ENCODE data around the gene NLK. TPM values are rescaled to one million over a fixed set of nuclear protein-coding genes. Genes with fewer than 3 reads are reported as not detected.

The NLK gene
- total and polyA plus RNA-seq, 2 of the 4 experiments (the other 2 are of a cell fraction) = 15.3 to 23.3 TPM

GRCh38 chr17:28226563-28227315 lies 184.3 kb downstream of the NLK start:
- in situ Hi-C loops (cut with MboI; ENCODE audit: low sequenced_read_pairs) = no loop called here
- H2BK20ac ChIP-seq (ENCODE audit: low read depth, low read length) = no peak overlapping the region
- no peak overlapping the region for H3K4ac ChIP-seq (ENCODE audit: low read depth, low read length)
- no peak overlapping the region for H2BK120ac ChIP-seq (ENCODE audit: low read depth, low read length)
- no peak overlapping the region for H3K4me3 ChIP-seq (ENCODE audit: insufficient read depth, low read depth, low read length)
- H2AK9ac ChIP-seq (replicated peaks; ENCODE audit: low read depth, low read length, poor library complexity) = peak overlapping the region; percentile 55
- H4K5ac ChIP-seq (ENCODE audit: low read depth, low read length) = no peak overlapping the region
- H3K23ac ChIP-seq (ENCODE audit: low read depth, low read length) = no peak overlapping the region
- H3K9me1 ChIP-seq (ENCODE audit: insufficient read depth, low read length) = peaks cover 4% of the 10 kb centered on the region; the same call in 1 of the 2 replicates
- H2AK5ac ChIP-seq (ENCODE audit: low read depth, low read length) = no peak overlapping the region
- H3K27ac ChIP-seq (ENCODE audit: insufficient read depth, low read length) = no peak overlapping the region
- H4K8ac ChIP-seq (ENCODE audit: low read depth in 2 of 2, low read length in 2 of 2) = no peak overlapping the region
- peaks cover 3% of the 10 kb centered on the region; the same call in 1 of the 2 replicates for H3K4me1 ChIP-seq (ENCODE audit: control insufficient read depth, insufficient read depth, low read length)
- H3K14ac ChIP-seq (replicated peaks; ENCODE audit: low read depth, low read length) = no peak overlapping the region
- no peaks in the 10 kb centered on the region for H3K79me1 ChIP-seq (ENCODE audit: low read depth in 1 of 2, low read length in 2 of 2)
- dilution Hi-C loops (cut with HindIII; ENCODE audit: low sequenced_read_pairs, unreplicated experiment) = no loop called here
- H3K4me2 ChIP-seq (ENCODE audit: low read depth, low read length) = no peak overlapping the region
- H3K27me3 ChIP-seq (ENCODE audit: control insufficient read depth, insufficient read depth, low read length) = peaks cover 38% of the 10 kb centered on the region
- TF ChIP-seq CHD1 (IDR thresholded peaks at IDR 0.05; ENCODE audit: low read depth, low read length) = no peak
- no peak for TF ChIP-seq CEBPB (IDR thresholded peaks at IDR 0.05; ENCODE audit: low read depth, low read length)
- no peak for TF ChIP-seq MAZ (IDR thresholded peaks at IDR 0.05; ENCODE audit: borderline replicate concordance, low read depth, low read length)
- no peak for TF ChIP-seq RAD21 (IDR thresholded peaks at IDR 0.05; ENCODE audit: low read length)
- no peak for TF ChIP-seq USF2 (IDR thresholded peaks at IDR 0.05; ENCODE audit: low read depth, low read length)
- no peak for TF ChIP-seq RCOR1 (IDR thresholded peaks at IDR 0.05; ENCODE audit: insufficient replicate concordance, low read length)
- TF ChIP-seq SMC3 (IDR thresholded peaks at IDR 0.05; ENCODE audit: low read depth, low read length) = no peak
- TF ChIP-seq MAFK (IDR thresholded peaks at IDR 0.05; ENCODE audit: low read depth, low read length) = no peak
- TF ChIP-seq CTCF (conservative IDR thresholded peaks at IDR 0.05; ENCODE audit: low read depth, low read length) = no peak
- no peak for TF ChIP-seq FOS (IDR thresholded peaks at IDR 0.05; ENCODE audit: low read depth, low read length)
- H2AFZ ChIP-seq (replicated peaks; ENCODE audit: low read length, poor library complexity) = peak overlapping the region; percentile 87
- WGBS, 2 experiments (ENCODE audit: extremely low coverage in 2 of 2, insufficient read length in 1 of 2) = 50% methylated on average over 12 of the region's 28 CpGs; no CpG with 5 or more reads in 1 of the 2 experiments
- ATAC-seq (ENCODE audit: low read depth) = no peak
- H3K56ac ChIP-seq (ENCODE audit: extremely low read depth, insufficient read depth, low read length) = no peak overlapping the region
- H3K9ac ChIP-seq (ENCODE audit: low read depth, low read length) = no peak overlapping the region
- POLR2A ChIA-PET (ENCODE audit: unreplicated experiment) = interaction anchor here (0.6 kb wide), 1 partner anchor 37 kb away, joined by 3 read pairs; no protein-coding TSS in a partner anchor
- no peak overlapping the region for H2BK15ac ChIP-seq (ENCODE audit: low read depth, low read length)
- no peak overlapping the region for H2BK5ac ChIP-seq (ENCODE audit: low read depth, low read length, poor library complexity, severe bottlenecking)
- CTCF ChIA-PET = no interaction called here
- no peaks in the 10 kb centered on the region for H4K20me1 ChIP-seq (ENCODE audit: insufficient read depth, low read length)
- no peaks in the 10 kb centered on the region for H3K36me3 ChIP-seq (ENCODE audit: control insufficient read depth, insufficient read depth, low read length)
- no peaks in the 10 kb centered on the region for H3K9me3 ChIP-seq (ENCODE audit: control insufficient read depth, insufficient read depth, low read length)
- intact Hi-C loops (cut with micrococcal nuclease) = no loop called here
- H3K18ac ChIP-seq (ENCODE audit: low read depth, low read length) = no peak overlapping the region
- no peak for DNase-seq
- H4K91ac ChIP-seq (ENCODE audit: insufficient read depth, low read depth, low read length) = no peak overlapping the region
- no TSS peak for BruUV-seq (replicated peaks)

Data from IMR-90 (cell line).